Hematopoietic multipotent progenitor cell treated with erythropoietin and hydrocortisone succinate and interleukin-3 and kit ligand, for 6 days (in vitro differentiated cells): ENCODE results near the gene GBE1.

Experiments used
- DNase-seq: peaks from one replicate; pipeline ENCODE4 v3.0.0-alpha.2; 2015

GBE1 gene

DNA sequence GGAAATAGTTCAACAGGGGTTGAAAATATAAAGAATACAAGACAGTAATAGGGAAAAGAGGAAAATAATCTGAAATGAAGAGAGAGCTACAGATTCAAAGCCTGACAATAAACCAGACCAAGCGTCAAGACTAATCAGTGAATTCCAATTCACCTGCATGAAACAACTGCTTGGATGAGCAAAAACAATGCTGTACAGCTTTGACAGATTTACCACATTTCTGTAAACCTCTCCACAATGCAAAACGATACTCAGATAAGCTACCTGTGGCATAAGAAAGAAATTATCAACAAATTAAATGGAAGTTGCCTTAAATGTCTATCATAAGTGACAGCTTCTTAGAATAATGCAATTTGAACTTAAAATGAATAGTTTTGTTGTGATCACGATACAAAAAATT lies 65.4 kb downstream of the GBE1 start:
- DNase-seq, result no peak

DNA sequence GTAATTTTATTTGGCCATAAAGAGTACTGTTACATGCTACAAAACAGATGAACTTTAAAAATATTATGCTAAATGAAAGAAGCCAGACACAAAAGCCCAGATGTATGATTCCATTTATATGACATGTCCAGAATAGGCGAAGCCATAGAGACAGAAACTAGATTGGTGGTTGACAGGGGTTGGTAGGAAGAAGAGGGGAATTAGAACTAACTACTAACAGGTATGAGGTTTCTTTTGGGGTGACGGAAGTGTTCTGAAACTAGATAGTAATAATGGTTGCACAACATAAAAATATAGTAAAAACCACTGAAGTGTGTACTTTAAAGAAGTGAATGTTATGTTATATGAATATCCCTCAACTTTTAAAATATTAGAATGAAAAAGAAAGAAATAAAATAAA lies 66.1 kb downstream of the GBE1 start:
- DNase-seq, result no peak

GRCh38 chr3:81694662-81695061 lies 66.8 kb downstream of the GBE1 start:
- DNase-seq, result no peak

GRCh38 chr3:81692766-81693165 lies 68.7 kb downstream of the GBE1 start:
- no peak for DNase-seq

DNA sequence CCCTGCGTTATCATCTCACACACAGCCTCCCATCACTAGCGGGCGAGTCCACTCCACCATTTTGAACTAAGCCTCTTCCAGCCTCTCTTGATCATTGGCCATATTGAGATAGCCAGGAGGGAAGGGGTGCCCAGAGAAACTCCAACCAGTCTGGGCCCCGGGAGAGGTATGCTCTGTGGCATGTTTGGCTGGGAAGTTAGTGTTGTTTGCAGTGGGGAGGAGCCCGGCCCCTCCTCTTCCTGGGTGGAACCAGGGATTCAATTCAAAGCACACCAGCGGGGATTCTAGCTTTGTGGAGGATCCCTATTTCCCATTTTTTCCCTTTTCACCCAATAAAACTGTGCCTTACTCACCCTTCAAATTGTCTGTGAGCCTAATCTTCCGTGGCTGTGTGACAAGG lies 71.8 kb downstream of the GBE1 start:
- DNase-seq, result no peak

- DNase-seq, result peak; percentile 6
Measured at GRCh38 chr3:81684751-81685395, 76.6 kb downstream of the GBE1 start.

- no peak for DNase-seq
Measured at GRCh38 chr3:81676706-81677456, 84.6 kb downstream of the GBE1 start.

GRCh38 chr3:81674690-81675089 lies 86.8 kb downstream of the GBE1 start:
- no peak for DNase-seq

DNA sequence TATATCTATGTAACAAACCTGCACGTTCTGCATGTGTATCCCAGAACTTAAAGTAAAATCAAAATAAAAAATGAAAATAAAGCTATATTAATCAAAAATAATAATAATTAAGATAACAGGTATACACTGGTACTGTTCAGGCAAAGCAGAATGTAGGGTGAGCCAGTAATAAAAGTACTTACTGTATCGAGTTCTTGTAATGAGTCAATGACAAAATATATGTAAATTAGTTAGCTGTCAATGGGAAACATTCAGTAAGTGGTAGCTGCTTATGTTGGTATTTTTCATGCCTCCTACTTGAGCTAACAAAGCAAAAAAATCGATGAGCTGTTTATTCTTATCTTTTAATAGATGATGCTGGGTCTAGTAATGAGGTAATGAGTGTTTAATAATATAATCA lies 93.2 kb downstream of the GBE1 start:
- DNase-seq, result no peak

GRCh38 chr3:81666502-81667121 lies 94.8 kb downstream of the GBE1 start:
- DNase-seq, result peak; percentile 55

DNA sequence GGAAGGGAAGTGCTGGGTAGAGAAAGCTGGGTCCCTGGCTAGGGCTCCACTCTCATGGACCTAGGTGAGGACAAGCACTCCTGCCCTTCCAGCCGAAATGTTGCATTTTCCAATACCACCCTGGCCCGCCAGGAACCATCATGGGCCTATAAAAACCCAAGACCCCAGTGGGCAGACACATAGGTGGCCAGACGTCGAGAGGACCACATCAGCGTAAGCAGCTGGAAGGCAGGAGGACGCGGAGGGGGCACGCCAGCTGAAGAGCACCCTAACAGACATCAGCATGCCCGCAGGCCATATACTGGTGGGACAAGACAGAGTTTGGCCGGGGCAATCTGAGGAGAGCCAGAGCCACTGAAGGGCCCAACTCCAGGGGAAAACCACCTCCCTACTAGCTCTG lies 98.3 kb downstream of the GBE1 start:
- DNase-seq, result no peak

GRCh38 chr3:81660036-81660435 lies 101.4 kb downstream of the GBE1 start:
- no peak for DNase-seq

DNA sequence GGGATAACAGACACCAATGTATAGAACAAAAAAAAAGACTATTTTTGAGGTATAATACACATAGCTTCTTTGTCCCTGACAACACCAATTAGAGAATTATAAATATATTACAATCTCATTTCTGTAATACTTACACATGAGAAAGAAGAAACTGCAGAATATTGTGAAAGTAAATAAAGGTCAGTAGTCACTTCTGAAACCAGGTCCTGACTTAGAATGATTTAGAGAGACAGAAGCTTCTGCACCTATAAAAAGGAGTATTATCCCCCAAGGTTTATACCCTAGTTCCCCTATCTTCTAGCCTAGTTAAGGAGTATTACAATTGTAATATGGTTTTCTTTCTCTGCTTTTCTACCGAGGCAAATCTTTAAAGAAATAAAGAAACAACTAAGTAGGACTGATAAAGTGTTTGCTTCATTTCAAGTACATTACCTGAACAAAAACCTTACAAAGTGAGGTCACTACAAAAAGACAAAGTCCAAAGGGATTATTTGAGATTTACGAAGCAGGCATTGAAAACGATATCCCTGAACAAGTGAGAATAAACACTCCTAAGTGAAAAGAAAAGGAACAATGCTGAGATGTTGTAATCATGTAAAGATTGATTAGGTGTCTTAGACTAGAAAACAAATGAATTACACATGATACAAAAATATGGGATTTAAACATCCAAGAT lies 103.0 kb downstream of the GBE1 start:
- no peak for DNase-seq

DNA sequence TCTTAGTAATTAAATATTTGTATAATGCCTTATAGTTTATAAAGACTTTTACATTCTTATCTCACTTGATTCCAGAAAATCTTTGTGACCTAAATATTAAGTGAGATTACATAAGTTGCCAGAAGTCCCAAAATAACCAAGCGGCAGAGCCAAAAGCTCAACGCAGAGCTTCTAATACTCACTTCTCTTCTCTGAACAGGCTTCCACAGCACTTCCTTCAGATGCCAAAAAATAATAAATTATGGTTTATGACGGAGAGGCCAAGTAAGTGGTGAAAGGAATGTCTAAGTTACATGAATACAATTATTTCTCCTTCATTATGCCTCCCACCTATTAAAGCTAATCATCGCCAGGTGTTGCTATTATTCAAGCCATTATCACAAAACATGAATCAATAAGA lies 110.3 kb downstream of the GBE1 start:
- no peak for DNase-seq

- DNase-seq, result no peak
Measured at GRCh38 chr3:81650187-81650586, 111.3 kb downstream of the GBE1 start.

DNA sequence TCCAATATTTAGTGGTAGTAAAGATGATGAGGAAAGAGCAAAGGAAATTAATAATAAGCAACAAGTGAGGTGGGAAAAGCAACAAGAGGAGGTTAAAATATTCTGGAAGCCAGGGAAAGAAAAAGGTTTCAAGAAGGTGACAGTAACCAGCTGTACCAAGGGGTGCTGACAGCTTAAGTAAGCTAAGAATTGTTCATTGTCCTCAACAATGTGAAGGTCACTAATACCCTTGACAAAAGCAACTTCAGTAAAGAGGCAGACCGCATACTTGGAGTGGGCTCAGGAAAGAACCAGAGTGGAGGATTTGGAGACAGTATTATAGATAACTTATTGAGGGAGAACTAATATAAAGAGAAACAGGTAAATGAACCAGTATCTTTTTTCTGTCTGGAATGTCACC lies 116.2 kb downstream of the GBE1 start:
- DNase-seq, result no peak

- peak; percentile 56 for DNase-seq
Measured at GRCh38 chr3:81643721-81644120, 117.7 kb downstream of the GBE1 start.

DNA sequence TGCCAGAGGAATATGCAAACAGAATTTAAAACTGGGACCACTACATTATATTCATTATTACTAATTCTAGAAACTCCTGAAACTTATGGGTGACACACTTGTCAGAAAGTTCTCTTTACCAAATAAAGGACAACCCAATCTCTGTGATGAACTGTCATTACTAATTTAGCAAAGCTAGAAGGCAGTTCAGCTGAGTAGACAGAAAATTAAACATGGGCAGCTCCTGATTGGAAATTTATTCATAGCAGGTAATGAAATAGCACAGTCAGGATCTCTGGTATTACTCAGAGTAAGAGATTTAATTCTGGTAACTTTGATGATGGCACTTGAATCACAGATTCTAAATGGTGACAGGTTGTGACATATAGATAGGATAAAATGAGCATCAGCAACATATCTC lies 123.0 kb downstream of the GBE1 start:
- DNase-seq, result no peak

DNA sequence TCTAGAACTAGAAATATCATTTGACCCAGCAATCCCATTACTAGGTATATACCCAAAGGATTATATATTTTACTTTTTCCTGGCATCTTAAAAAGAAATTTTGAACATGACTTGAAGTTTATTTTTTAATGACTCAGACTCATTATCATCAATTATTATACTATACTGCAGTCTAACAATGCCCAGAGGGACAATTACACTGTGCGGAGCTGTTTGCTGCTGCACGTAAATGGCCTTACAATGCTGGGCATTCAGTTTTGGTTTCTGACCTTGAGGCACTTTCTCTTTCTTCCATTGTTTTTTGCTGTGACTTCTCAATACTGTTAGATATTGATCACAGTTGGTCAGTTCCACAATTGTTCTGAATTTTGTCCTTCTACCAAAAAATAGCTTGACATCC lies 128.8 kb downstream of the GBE1 start:
- DNase-seq, result no peak

GRCh38 chr3:81624756-81625155 lies 136.7 kb downstream of the GBE1 start:
- DNase-seq, result no peak

DNA sequence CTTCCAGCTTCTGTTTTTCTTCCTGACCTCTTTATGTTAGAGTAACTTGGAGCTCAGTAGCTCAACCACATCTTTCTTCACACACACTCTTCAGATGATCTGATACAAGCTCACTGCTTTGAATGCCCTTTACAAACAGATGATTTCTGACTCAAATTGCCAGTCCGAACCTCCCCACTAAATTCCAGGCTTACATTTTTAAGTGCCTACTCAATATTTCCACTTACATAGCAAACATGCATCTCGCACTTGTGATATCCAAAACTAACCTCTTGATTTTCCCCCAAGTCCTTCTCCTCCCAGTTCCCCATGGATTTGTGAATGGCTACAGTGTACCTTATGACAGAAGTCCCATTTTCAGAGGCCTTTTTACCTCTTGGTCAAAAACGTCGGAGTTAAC lies 139.1 kb downstream of the GBE1 start:
- no peak for DNase-seq

DNA sequence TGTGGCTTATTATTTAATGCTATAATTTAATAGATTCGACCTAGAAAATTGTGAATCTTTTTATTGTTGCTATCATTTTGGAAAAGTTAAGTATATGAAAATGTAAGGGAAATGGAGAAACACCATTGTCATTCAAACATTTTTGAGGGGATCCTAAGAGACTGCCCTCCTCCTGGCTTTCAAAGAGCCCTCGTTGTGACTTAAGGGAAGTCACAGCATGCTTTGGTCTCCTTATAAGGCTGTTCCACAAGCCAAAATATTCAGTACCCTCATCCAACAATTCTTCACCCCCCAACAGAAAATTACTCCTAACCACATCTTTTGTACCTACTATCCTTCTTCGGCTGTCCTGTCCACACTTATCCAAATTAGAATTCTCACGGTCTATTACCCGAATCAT lies 140.2 kb downstream of the GBE1 start:
- no peak for DNase-seq

GRCh38 chr3:81620849-81621248 lies 140.6 kb downstream of the GBE1 start:
- DNase-seq, result no peak

GRCh38 chr3:81612768-81613167 lies 148.7 kb downstream of the GBE1 start:
- DNase-seq, result no peak
